ENCODE results near the gene CCDC32. TPM values are rescaled to one million over a fixed set of nuclear protein-coding genes. Genes with fewer than 3 reads are reported as not detected.
A peak's percentile ranks its signal among the peaks of the same experiment; 100 is the strongest.

Gene CCDC32
- total RNA-seq, 6 donors from 2014 or later = 17.1 to 56.9 (median 24.1) TPM

- DNase-seq = no peak
- Histone ChIP-seq H3K4me3 (no peak overlapping the region), H3K27me3 (no peaks in the 10 kb centered on the region), H3K4me1 (peaks cover 0 to 4% (median 0%) of the 10 kb centered on the region in 4 donors), H3K27ac (peak overlapping the region in 1 of 4 donors; percentile 17), H3K36me3 (peaks cover 0 to 54% (median 20%) of the 10 kb centered on the region in 4 donors), H3K9me3 (no peaks in the 10 kb centered on the region)
- WGBS, 2 donors = 82 to 93% methylated on average over 6 of the region's 6 CpGs
- TF ChIP-seq EP300 (IDR thresholded peaks at IDR 0.05) = no peak
- no peak for TF ChIP-seq CTCF (IDR thresholded peaks at IDR 0.05)
- no peak for TF ChIP-seq POLR2AphosphoS5 (IDR thresholded peaks at IDR 0.05)
- TF ChIP-seq POLR2A (IDR thresholded peaks at IDR 0.05) = no peak
- peak in 1 of 2 donors; percentile 68 for ATAC-seq (ENCODE audit: low FRiP score in 2 of 2)
Measured at GRCh38 chr15:40550341-40551037, 14.4 kb downstream of the CCDC32 start.

GRCh38 chr15:40549894-40550293, 14.9 kb downstream of the CCDC32 start:
- TF ChIP-seq CTCF (IDR thresholded peaks at IDR 0.05) (no peak), POLR2A (IDR thresholded peaks at IDR 0.05) (no peak), POLR2AphosphoS5 (IDR thresholded peaks at IDR 0.05) (no peak)
- H3K4me1 ChIP-seq = peaks cover 0 to 4% (median 0%) of the 10 kb centered on the region in 4 donors
- no peaks in the 10 kb centered on the region for H3K27me3 ChIP-seq
- H3K4me3 ChIP-seq = no peak overlapping the region
- DNase-seq (no peak), ATAC-seq (ENCODE audit: low FRiP score in 2 of 2) (no peak)
- peak overlapping the region in 1 of 4 donors; percentile 17 for H3K27ac ChIP-seq
- H3K36me3 ChIP-seq = peaks cover 0 to 48% (median 16%) of the 10 kb centered on the region in 4 donors
- H3K9me3 ChIP-seq = no peaks in the 10 kb centered on the region
- 83 to 95% methylated on average over 6 to 9 of the region's 9 CpGs for WGBS, 2 donors

DNA sequence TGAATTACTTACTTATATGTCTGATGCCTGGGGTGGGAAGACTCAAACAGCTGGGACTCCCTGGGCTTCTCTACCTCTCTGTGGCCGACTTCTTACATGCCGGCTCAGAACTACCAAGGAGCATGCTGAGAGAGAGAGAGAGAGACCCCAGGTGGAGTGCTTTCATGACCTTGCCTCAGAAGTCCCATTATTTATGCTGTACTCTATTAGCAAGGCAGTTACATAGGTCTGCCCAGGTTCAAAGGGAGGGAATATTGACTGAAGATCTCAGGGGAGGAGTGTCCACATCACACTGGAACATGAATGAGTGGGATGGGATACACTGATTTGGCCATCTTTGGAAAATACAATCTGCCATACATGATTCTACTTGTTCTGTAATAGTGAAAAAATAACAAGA, 16.2 kb downstream of the CCDC32 start:
- TF ChIP-seq EP300 (IDR thresholded peaks at IDR 0.05) (no peak), POLR2A (IDR thresholded peaks at IDR 0.05) (no peak), CTCF (IDR thresholded peaks at IDR 0.05) (no peak), POLR2AphosphoS5 (IDR thresholded peaks at IDR 0.05) (no peak)
- Histone ChIP-seq H3K27me3 (no peaks in the 10 kb centered on the region), H3K4me1 (peaks cover 0 to 4% (median 0%) of the 10 kb centered on the region in 4 donors), H3K27ac (no peak overlapping the region), H3K36me3 (peaks cover 0 to 38% (median 14%) of the 10 kb centered on the region in 4 donors), H3K9me3 (no peaks in the 10 kb centered on the region), H3K4me3 (no peak overlapping the region)
- ATAC-seq (ENCODE audit: low FRiP score in 2 of 2) (no peak), DNase-seq (no peak)
- 95 to 100% methylated on average over 2 of the region's 2 CpGs for WGBS, 2 donors

GRCh38 chr15:40545457-40545856, 19.4 kb downstream of the CCDC32 start:
- H3K4me3 ChIP-seq = no peak overlapping the region
- peaks cover 0 to 18% (median 3%) of the 10 kb centered on the region in 4 donors for H3K36me3 ChIP-seq
- no peaks in the 10 kb centered on the region for H3K27me3 ChIP-seq
- no peak for ATAC-seq (ENCODE audit: low FRiP score in 2 of 2)
- H3K27ac ChIP-seq = no peak overlapping the region
- H3K9me3 ChIP-seq = no peaks in the 10 kb centered on the region
- DNase-seq = no peak
- H3K4me1 ChIP-seq = peaks cover 0 to 4% (median 0%) of the 10 kb centered on the region in 4 donors
- TF ChIP-seq POLR2AphosphoS5 (IDR thresholded peaks at IDR 0.05) = no peak
- TF ChIP-seq CTCF (IDR thresholded peaks at IDR 0.05) = no peak
- TF ChIP-seq POLR2A (IDR thresholded peaks at IDR 0.05) = no peak
- TF ChIP-seq EP300 (IDR thresholded peaks at IDR 0.05) = no peak
- 64 to 78% methylated on average over 1 of the region's 1 CpG for WGBS, 2 donors
